HG03571 (cell line): ENCODE results near the gene ZFP36L2.
A peak's percentile ranks its signal among the peaks of the same experiment; 100 is the strongest.

Experiments used
- ATAC-seq: cut with Tn5 transposase; IDR thresholded peaks from one replicate; pipeline ENCODE4 v1.9.1; 2021; ENCODE audit not compliant: unreplicated experiment

ZFP36L2 gene

GRCh38 chr2:43226558-43226954 lies at the start of gene ZFP36L2:
TSS of gene ZFP36L2 (minus strand) at chr2:43226606. CDS start at chr2:43226315, 291 bp downstream.
- ATAC-seq: peak; percentile 53

GRCh38 chr2:43274721-43275120 lies 48.3 kb upstream of the ZFP36L2 start:
- ATAC-seq: no peak

- no peak for ATAC-seq
Measured at GRCh38 chr2:43274055-43274454, 47.6 kb upstream of the ZFP36L2 start.

GRCh38 chr2:43273529-43273928 lies 47.1 kb upstream of the ZFP36L2 start:
- ATAC-seq: no peak

- ATAC-seq: no peak
Measured at GRCh38 chr2:43270930-43271615, 44.7 kb upstream of the ZFP36L2 start.

GRCh38 chr2:43270461-43270860 lies 44.1 kb upstream of the ZFP36L2 start:
- ATAC-seq: no peak

GRCh38 chr2:43269706-43270105 lies 43.3 kb upstream of the ZFP36L2 start:
- no peak for ATAC-seq

GRCh38 chr2:43269074-43269572 lies 42.7 kb upstream of the ZFP36L2 start:
- no peak for ATAC-seq

GRCh38 chr2:43268066-43268953 lies 41.9 kb upstream of the ZFP36L2 start:
- no peak for ATAC-seq

GRCh38 chr2:43267381-43267780 lies 41.0 kb upstream of the ZFP36L2 start:
- ATAC-seq: no peak

GRCh38 chr2:43266711-43267111 lies 40.3 kb upstream of the ZFP36L2 start:
- ATAC-seq: no peak

- ATAC-seq: no peak
Measured at GRCh38 chr2:43265421-43265820, 39.0 kb upstream of the ZFP36L2 start.

GRCh38 chr2:43265001-43265400 lies 38.6 kb upstream of the ZFP36L2 start:
- ATAC-seq: no peak

GRCh38 chr2:43262951-43263350 lies 36.5 kb upstream of the ZFP36L2 start:
- no peak for ATAC-seq

- ATAC-seq: no peak
Measured at GRCh38 chr2:43262239-43262638, 35.8 kb upstream of the ZFP36L2 start.

GRCh38 chr2:43259512-43259911 lies 33.1 kb upstream of the ZFP36L2 start:
- ATAC-seq: no peak

- ATAC-seq: no peak
Measured at GRCh38 chr2:43258547-43259156, 32.2 kb upstream of the ZFP36L2 start.

- no peak for ATAC-seq
Measured at GRCh38 chr2:43255296-43255910, 29.0 kb upstream of the ZFP36L2 start.

GRCh38 chr2:43254331-43254730 lies 27.9 kb upstream of the ZFP36L2 start:
- ATAC-seq: no peak

GRCh38 chr2:43251171-43251731 lies 24.8 kb upstream of the ZFP36L2 start:
- no peak for ATAC-seq

- no peak for ATAC-seq
Measured at GRCh38 chr2:43250015-43250414, 23.6 kb upstream of the ZFP36L2 start.
